ENCODE measurements around the gene DNAAF8. TPM values are rescaled to one million over a fixed set of nuclear protein-coding genes. Genes with fewer than 3 reads are reported as not detected.
A peak's percentile ranks its signal among the peaks of the same experiment; 100 is the strongest.

DNAAF8 gene
- polyA plus RNA-seq (ENCODE audit: insufficient read length): 2.2 TPM
- long read RNA-seq, donor 1: 0 reads
- long read RNA-seq, donor 2: 0 reads
- long read RNA-seq, donor 3, partial matches to known transcripts: 0 of 1 reads
- long read RNA-seq, donor 3, other reads (novel, unspliced or antisense): 0 of 1 reads
- long read RNA-seq, donor 4: 0 reads
- long read RNA-seq, donor 5, partial matches to known transcripts: 0 of 2 reads
- long read RNA-seq, donor 5, other reads (novel, unspliced or antisense): 0 of 2 reads
- long read RNA-seq, donor 6: 0 reads
- long read RNA-seq, donor 7: 0 reads
- long read RNA-seq, donor 8: 0 reads

- peak; percentile 94 for DNase-seq
Measured at GRCh38 chr16:4734063-4734729, at the start of gene DNAAF8, which contains the start of gene ANKS3. Gene DNAAF8 (plus strand): TSS chr16:4734537. CDS start chr16:4736515, 1,978 bp downstream. Gene ANKS3 (minus strand): TSS chr16:4734271. CDS start chr16:4730149, 4,122 bp downstream.

- no peak for DNase-seq
Measured at GRCh38 chr16:4684763-4685162, 49.6 kb upstream of the DNAAF8 start.

- DNase-seq: no peak
Measured at GRCh38 chr16:4685292-4685691, 49.0 kb upstream of the DNAAF8 start.

- DNase-seq: no peak
Measured at GRCh38 chr16:4685776-4686496, 48.4 kb upstream of the DNAAF8 start.

GRCh38 chr16:4686497-4687210 is 47.7 kb upstream of the DNAAF8 start:
- DNase-seq: no peak

GRCh38 chr16:4687416-4687815 is 46.9 kb upstream of the DNAAF8 start:
- no peak for DNase-seq

GRCh38 chr16:4687946-4688673 is 46.2 kb upstream of the DNAAF8 start:
- DNase-seq: no peak

GRCh38 chr16:4688674-4689045 is 45.7 kb upstream of the DNAAF8 start:
- no peak for DNase-seq

- DNase-seq: no peak
Measured at GRCh38 chr16:4689091-4689671, 45.2 kb upstream of the DNAAF8 start.

- no peak for DNase-seq
Measured at GRCh38 chr16:4689864-4690704, 44.3 kb upstream of the DNAAF8 start.

GRCh38 chr16:4690946-4691665 is 43.2 kb upstream of the DNAAF8 start:
- no peak for DNase-seq

- DNase-seq: no peak
Measured at GRCh38 chr16:4691666-4692412, 42.5 kb upstream of the DNAAF8 start.

- DNase-seq: no peak
Measured at GRCh38 chr16:4692460-4693295, 41.7 kb upstream of the DNAAF8 start.

GRCh38 chr16:4693296-4693955 is 40.9 kb upstream of the DNAAF8 start, which contains the start of gene NUDT16L1:
Gene NUDT16L1 (plus strand): TSS chr16:4693562. CDS start chr16:4693727, 165 bp downstream.
- peak; percentile 95 for DNase-seq

- DNase-seq: peak; percentile 72
Measured at GRCh38 chr16:4693956-4694641, 40.2 kb upstream of the DNAAF8 start.

GRCh38 chr16:4694642-4695451 is 39.5 kb upstream of the DNAAF8 start:
- no peak for DNase-seq

Measured in left kidney (tissue), 8 donors.